GM21737 (cell line): Measurements from ENCODE around the gene PDLIM1.

ENCODE experiments used
- ATAC-seq: cut with Tn5 transposase; IDR thresholded peaks from one replicate; pipeline ENCODE4 v1.9.1; 2021; ENCODE audit warnings: mild to moderate bottlenecking, moderate library complexity; ENCODE audit not compliant: unreplicated experiment

The PDLIM1 gene

GRCh38 chr10:95289003-95289920, 1.5 kb downstream of the PDLIM1 start:
- no peak for ATAC-seq

GRCh38 chr10:95288303-95288702, 2.5 kb downstream of the PDLIM1 start:
- no peak for ATAC-seq

GRCh38 chr10:95287281-95287680, 3.5 kb downstream of the PDLIM1 start:
- no peak for ATAC-seq

- no peak for ATAC-seq
Observed at GRCh38 chr10:95286707-95287106, 4.1 kb downstream of the PDLIM1 start.

- no peak for ATAC-seq
Observed at GRCh38 chr10:95285556-95285955, 5.2 kb downstream of the PDLIM1 start.

GRCh38 chr10:95284807-95285206, 6.0 kb downstream of the PDLIM1 start:
- ATAC-seq, result no peak

GRCh38 chr10:95282107-95282506, 8.7 kb downstream of the PDLIM1 start:
- ATAC-seq, result no peak

GRCh38 chr10:95281206-95281605, 9.6 kb downstream of the PDLIM1 start:
- no peak for ATAC-seq

GRCh38 chr10:95280637-95281036, 10.2 kb downstream of the PDLIM1 start:
- ATAC-seq, result no peak

GRCh38 chr10:95279042-95279820, 11.6 kb downstream of the PDLIM1 start:
- no peak for ATAC-seq

GRCh38 chr10:95278061-95278988, 12.5 kb downstream of the PDLIM1 start:
- ATAC-seq, result no peak

GRCh38 chr10:95277614-95278013, 13.2 kb downstream of the PDLIM1 start:
- no peak for ATAC-seq

- ATAC-seq, result no peak
Observed at GRCh38 chr10:95277201-95277570, 13.6 kb downstream of the PDLIM1 start.

- ATAC-seq, result no peak
Observed at GRCh38 chr10:95276367-95277200, 14.2 kb downstream of the PDLIM1 start.

- no peak for ATAC-seq
Observed at GRCh38 chr10:95275726-95276366, 15.0 kb downstream of the PDLIM1 start.

GRCh38 chr10:95273393-95274312, 17.1 kb downstream of the PDLIM1 start:
- ATAC-seq, result no peak

- no peak for ATAC-seq
Observed at GRCh38 chr10:95268438-95268837, 22.4 kb downstream of the PDLIM1 start.

GRCh38 chr10:95267251-95267650, 23.6 kb downstream of the PDLIM1 start:
- ATAC-seq, result no peak
